HepG2 (cell line): ENCODE results near the gene IGF2. TPM values are rescaled to one million over a fixed set of nuclear protein-coding genes. Genes with fewer than 3 reads are reported as not detected.

Experiments
- DR1 ChIP-seq: sonication (generic); formaldehyde crosslinking; IDR thresholded peaks from 2 replicates; pipeline ENCODE4 v1.8.0; 2021; ENCODE audit warnings: mild to moderate bottlenecking, missing genetic modification reagents, inconsistent platforms
- HDAC1 ChIP-seq: sonication (generic); formaldehyde crosslinking; IDR thresholded peaks from 2 replicates; pipeline ENCODE4 v1.5.1; 2020; ENCODE audit warnings: mild to moderate bottlenecking, missing genetic modification reagents
- IRF2 ChIP-seq: IDR thresholded peaks from 2 replicates; pipeline ENCODE4 v1.6.1; 2018; ENCODE audit warnings: missing genetic modification reagents, missing compliant biosample characterization
- KAT8 ChIP-seq: IDR thresholded peaks from 2 replicates; pipeline ENCODE4 v1.6.1; 2016; ENCODE audit warnings: missing genetic modification reagents, missing compliant biosample characterization
- RBFOX2 ChIP-seq: fragments of 200-400 bp; formaldehyde crosslinking; IDR thresholded peaks from 2 replicates; pipeline ENCODE4 v1.6.1; 2017; ENCODE audit warnings: low read depth, mild to moderate bottlenecking, low read length
- SALL1 ChIP-seq: sonication (generic); formaldehyde crosslinking; IDR thresholded peaks from 2 replicates; pipeline ENCODE4 v1.8.0; 2022; ENCODE audit warnings: mild to moderate bottlenecking, missing genetic modification reagents
- TCF7 ChIP-seq: sonication (generic); IDR thresholded peaks from 2 replicates; pipeline ENCODE4 v1.6.1; 2016; ENCODE audit warnings: antibody characterized with exemption, low read depth
- XBP1 ChIP-seq: sonication (generic); formaldehyde crosslinking; IDR thresholded peaks from 2 replicates; pipeline ENCODE4 v1.5.0; 2020; ENCODE audit warnings: missing genetic modification reagents
- ZNF292 ChIP-seq: sonication (generic); formaldehyde crosslinking; IDR thresholded peaks from 2 replicates; pipeline ENCODE4 v1.8.1; 2022; ENCODE audit warnings: mild to moderate bottlenecking, low read depth, missing genetic modification reagents, borderline replicate concordance
- ZNF557 ChIP-seq: sonication (generic); formaldehyde crosslinking; IDR thresholded peaks from 2 replicates; pipeline ENCODE4 v1.4.0; 2020; ENCODE audit warnings: missing genetic modification reagents
- ZNF572 ChIP-seq: sonication (generic); formaldehyde crosslinking; IDR thresholded peaks from 2 replicates; pipeline ENCODE4 v1.5.1; 2020; ENCODE audit warnings: mild to moderate bottlenecking, missing genetic modification reagents
- polyA plus RNA-seq, 8 experiments: library from polyadenylated mRNA; depleted of rRNA in 3 of 8; stranded (reverse) in 7 of 8; unstranded in 1 of 8; fragments of >200 nt; fragmentation: Illumina TruSeq in 4 of 8; extraction: Trizol in 4 of 8; gene quantifications; 2 replicates each; pipeline versions ENCODE4 v1.2.1 to v1.2.3, GENCODE V29; 2011 to 2016; ENCODE audit warnings: low read depth in 4 of 8, missing spikeins in 1 of 8, mixed read lengths in 1 of 8; ENCODE audit not compliant: insufficient read depth in 1 of 8
- total RNA-seq, 5 experiments: library from RNA; depleted of rRNA; stranded (reverse); fragments of >200 nt; fragmentation: Illumina TruSeq; extraction: Trizol; gene quantifications; 2 replicates each; pipeline ENCODE4 v1.2.3, GENCODE V29; 2016; ENCODE audit warnings: low read depth in 1 of 5
- TF ChIP-seq, protein P1 (sequence below): IDR thresholded peaks from 2 replicates; pipeline ENCODE4 v1.6.1; 2016
- TF ChIP-seq, protein P2 (sequence below): sonication (generic); formaldehyde crosslinking; IDR thresholded peaks from 2 replicates; pipeline ENCODE4 v1.4.0; 2020; ENCODE audit warnings: missing genetic modification reagents
- TF ChIP-seq, protein P3 (sequence below): sonication (generic); formaldehyde crosslinking; IDR thresholded peaks from 2 replicates; pipeline ENCODE4 v1.4.0; 2020; ENCODE audit warnings: mild to moderate bottlenecking, missing genetic modification reagents
- TF ChIP-seq, protein P4 (sequence below): IDR thresholded peaks from 2 replicates; pipeline ENCODE4 v1.6.1; 2018; ENCODE audit warnings: missing genetic modification reagents
- TF ChIP-seq, protein P5 (sequence below): sonication (generic); formaldehyde crosslinking; IDR thresholded peaks from 2 replicates; pipeline ENCODE4 v1.4.0; 2020; ENCODE audit warnings: missing genetic modification reagents

IGF2 gene
- total and polyA plus RNA-seq, 2 of the 13 experiments (the other 11 are each of a cell fraction or from before 2014, with no cell fraction given): 79.1 to 254 TPM

DNA sequence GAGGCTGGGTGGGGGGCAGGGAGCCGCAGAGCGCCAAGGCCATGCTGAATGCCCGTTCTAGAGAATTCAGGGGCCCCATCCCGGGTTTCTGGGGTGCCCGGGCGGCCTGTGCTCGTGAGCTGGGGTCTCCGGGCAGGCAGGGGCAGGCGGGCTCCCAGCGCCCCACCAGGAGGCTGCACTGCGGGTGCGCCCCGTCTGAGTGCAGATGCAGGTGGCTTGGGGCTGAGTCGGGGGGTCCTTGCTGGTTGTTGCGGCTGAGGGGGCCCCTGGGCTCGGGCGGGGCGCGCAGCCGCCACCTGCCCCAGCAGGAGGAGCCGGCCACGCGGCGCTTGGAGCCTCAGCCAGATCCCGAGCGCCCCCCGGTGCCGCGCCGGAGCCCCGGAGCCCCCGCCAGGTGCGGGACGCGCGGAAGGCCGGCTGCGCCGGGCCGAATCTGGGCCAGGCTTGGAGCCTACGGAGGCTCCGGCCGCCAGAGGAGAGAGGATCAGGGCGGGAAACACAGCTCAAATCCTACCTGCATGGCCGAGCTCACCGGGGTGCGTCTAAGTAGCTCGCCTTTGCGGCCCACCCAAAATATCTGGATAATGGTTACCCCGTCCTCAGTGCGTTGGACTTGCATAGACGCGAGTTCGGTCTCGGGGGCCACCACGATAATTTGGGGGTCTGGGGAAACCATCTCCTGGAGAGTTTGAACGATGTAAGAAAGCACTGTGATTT is 590 bp upstream of the IGF2 start (continued):
- TF ChIP-seq ZNF292 (CRISPR knock-in tag) (no peak), XBP1 (CRISPR knock-in tag) (no peak), RBFOX2 (0 out of 2 replicates have a peak, but pooled peaks have one; percentile 20), SALL1 (no peak), DR1 (CRISPR knock-in tag) (no peak), IRF2 (0 out of 2 replicates have a peak, but pooled peaks have one; percentile 24), ZNF557 (CRISPR knock-in tag) (no peak), KAT8 (CRISPR knock-in tag) (no peak), TCF7 (no peak), ZNF572 (CRISPR knock-in tag) (no peak), HDAC1 (peak; percentile 11; the same call in 1 of the 2 replicates)
- TF ChIP-seq, protein P1, sequence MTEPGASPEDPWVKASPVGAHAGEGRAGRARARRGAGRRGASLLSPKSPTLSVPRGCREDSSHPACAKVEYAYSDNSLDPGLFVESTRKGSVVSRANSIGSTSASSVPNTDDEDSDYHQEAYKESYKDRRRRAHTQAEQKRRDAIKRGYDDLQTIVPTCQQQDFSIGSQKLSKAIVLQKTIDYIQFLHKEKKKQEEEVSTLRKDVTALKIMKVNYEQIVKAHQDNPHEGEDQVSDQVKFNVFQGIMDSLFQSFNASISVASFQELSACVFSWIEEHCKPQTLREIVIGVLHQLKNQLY (CRISPR knock-in tag): no peak
- TF ChIP-seq, protein P2, sequence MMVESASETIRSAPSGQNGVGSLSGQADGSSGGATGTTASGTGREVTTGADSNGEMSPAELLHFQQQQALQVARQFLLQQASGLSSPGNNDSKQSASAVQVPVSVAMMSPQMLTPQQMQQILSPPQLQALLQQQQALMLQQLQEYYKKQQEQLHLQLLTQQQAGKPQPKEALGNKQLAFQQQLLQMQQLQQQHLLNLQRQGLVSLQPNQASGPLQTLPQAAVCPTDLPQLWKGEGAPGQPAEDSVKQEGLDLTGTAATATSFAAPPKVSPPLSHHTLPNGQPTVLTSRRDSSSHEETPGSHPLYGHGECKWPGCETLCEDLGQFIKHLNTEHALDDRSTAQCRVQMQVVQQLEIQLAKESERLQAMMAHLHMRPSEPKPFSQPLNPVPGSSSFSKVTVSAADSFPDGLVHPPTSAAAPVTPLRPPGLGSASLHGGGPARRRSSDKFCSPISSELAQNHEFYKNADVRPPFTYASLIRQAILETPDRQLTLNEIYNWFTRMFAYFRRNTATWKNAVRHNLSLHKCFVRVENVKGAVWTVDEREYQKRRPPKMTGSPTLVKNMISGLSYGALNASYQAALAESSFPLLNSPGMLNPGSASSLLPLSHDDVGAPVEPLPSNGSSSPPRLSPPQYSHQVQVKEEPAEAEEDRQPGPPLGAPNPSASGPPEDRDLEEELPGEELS (CRISPR knock-in tag): no peak
- TF ChIP-seq, protein P3, sequence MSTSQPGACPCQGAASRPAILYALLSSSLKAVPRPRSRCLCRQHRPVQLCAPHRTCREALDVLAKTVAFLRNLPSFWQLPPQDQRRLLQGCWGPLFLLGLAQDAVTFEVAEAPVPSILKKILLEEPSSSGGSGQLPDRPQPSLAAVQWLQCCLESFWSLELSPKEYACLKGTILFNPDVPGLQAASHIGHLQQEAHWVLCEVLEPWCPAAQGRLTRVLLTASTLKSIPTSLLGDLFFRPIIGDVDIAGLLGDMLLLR (CRISPR knock-in tag): no peak
- TF ChIP-seq, protein P4, sequence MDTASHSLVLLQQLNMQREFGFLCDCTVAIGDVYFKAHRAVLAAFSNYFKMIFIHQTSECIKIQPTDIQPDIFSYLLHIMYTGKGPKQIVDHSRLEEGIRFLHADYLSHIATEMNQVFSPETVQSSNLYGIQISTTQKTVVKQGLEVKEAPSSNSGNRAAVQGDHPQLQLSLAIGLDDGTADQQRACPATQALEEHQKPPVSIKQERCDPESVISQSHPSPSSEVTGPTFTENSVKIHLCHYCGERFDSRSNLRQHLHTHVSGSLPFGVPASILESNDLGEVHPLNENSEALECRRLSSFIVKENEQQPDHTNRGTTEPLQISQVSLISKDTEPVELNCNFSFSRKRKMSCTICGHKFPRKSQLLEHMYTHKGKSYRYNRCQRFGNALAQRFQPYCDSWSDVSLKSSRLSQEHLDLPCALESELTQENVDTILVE: no peak
- TF ChIP-seq, protein P5, sequence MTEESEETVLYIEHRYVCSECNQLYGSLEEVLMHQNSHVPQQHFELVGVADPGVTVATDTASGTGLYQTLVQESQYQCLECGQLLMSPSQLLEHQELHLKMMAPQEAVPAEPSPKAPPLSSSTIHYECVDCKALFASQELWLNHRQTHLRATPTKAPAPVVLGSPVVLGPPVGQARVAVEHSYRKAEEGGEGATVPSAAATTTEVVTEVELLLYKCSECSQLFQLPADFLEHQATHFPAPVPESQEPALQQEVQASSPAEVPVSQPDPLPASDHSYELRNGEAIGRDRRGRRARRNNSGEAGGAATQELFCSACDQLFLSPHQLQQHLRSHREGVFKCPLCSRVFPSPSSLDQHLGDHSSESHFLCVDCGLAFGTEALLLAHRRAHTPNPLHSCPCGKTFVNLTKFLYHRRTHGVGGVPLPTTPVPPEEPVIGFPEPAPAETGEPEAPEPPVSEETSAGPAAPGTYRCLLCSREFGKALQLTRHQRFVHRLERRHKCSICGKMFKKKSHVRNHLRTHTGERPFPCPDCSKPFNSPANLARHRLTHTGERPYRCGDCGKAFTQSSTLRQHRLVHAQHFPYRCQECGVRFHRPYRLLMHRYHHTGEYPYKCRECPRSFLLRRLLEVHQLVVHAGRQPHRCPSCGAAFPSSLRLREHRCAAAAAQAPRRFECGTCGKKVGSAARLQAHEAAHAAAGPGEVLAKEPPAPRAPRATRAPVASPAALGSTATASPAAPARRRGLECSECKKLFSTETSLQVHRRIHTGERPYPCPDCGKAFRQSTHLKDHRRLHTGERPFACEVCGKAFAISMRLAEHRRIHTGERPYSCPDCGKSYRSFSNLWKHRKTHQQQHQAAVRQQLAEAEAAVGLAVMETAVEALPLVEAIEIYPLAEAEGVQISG (CRISPR knock-in tag): no peak
- TF ChIP-seq, all 625 proteins: peak for 36
